HG02798 (cell line): ENCODE measurements around the gene CACNA2D1.

Source experiments
- ATAC-seq: cut with Tn5 transposase; IDR thresholded peaks from one replicate; pipeline ENCODE4 v1.9.1; 2021; ENCODE audit warnings: mild to moderate bottlenecking; ENCODE audit not compliant: unreplicated experiment, poor library complexity

The CACNA2D1 gene

GRCh38 chr7:82067628-82068264 is 375.8 kb downstream of the CACNA2D1 start:
- no peak for ATAC-seq

GRCh38 chr7:82057476-82057875 is 386.1 kb downstream of the CACNA2D1 start:
- no peak for ATAC-seq

GRCh38 chr7:82056282-82056681 is 387.3 kb downstream of the CACNA2D1 start:
- no peak for ATAC-seq

- no peak for ATAC-seq
These were observed 389.0 kb downstream of the CACNA2D1 start for GRCh38 chr7:82054544-82054943.

- ATAC-seq = no peak
These were observed 390.0 kb downstream of the CACNA2D1 start for GRCh38 chr7:82053453-82054032.

- ATAC-seq = no peak
These were observed 392.0 kb downstream of the CACNA2D1 start for GRCh38 chr7:82051601-82052000.

GRCh38 chr7:82050792-82051191 is 392.8 kb downstream of the CACNA2D1 start:
- ATAC-seq = no peak

GRCh38 chr7:82049891-82050533 is 393.6 kb downstream of the CACNA2D1 start:
- ATAC-seq = peak; percentile 40

- peak; percentile 44 for ATAC-seq
These were observed 394.1 kb downstream of the CACNA2D1 start for GRCh38 chr7:82049442-82049841.

GRCh38 chr7:82044497-82045080 is 399.0 kb downstream of the CACNA2D1 start:
- ATAC-seq = peak; percentile 76

- no peak for ATAC-seq
These were observed 404.0 kb downstream of the CACNA2D1 start for GRCh38 chr7:82039621-82040020.

GRCh38 chr7:82036146-82036886 is 407.3 kb downstream of the CACNA2D1 start:
- no peak for ATAC-seq

- ATAC-seq = no peak
These were observed 408.1 kb downstream of the CACNA2D1 start for GRCh38 chr7:82035456-82035855.

- ATAC-seq = no peak
These were observed 410.7 kb downstream of the CACNA2D1 start for GRCh38 chr7:82032901-82033300.

GRCh38 chr7:82029236-82029913 is 414.2 kb downstream of the CACNA2D1 start:
- ATAC-seq = no peak

GRCh38 chr7:82028097-82028496 is 415.5 kb downstream of the CACNA2D1 start:
- no peak for ATAC-seq

- ATAC-seq = no peak
These were observed 421.9 kb downstream of the CACNA2D1 start for GRCh38 chr7:82021713-82022112.

GRCh38 chr7:82021036-82021435 is 422.5 kb downstream of the CACNA2D1 start:
- ATAC-seq = no peak

- ATAC-seq = no peak
These were observed 423.8 kb downstream of the CACNA2D1 start for GRCh38 chr7:82019551-82020475.
